ENCODE data around the gene SPAG16.

DNA sequence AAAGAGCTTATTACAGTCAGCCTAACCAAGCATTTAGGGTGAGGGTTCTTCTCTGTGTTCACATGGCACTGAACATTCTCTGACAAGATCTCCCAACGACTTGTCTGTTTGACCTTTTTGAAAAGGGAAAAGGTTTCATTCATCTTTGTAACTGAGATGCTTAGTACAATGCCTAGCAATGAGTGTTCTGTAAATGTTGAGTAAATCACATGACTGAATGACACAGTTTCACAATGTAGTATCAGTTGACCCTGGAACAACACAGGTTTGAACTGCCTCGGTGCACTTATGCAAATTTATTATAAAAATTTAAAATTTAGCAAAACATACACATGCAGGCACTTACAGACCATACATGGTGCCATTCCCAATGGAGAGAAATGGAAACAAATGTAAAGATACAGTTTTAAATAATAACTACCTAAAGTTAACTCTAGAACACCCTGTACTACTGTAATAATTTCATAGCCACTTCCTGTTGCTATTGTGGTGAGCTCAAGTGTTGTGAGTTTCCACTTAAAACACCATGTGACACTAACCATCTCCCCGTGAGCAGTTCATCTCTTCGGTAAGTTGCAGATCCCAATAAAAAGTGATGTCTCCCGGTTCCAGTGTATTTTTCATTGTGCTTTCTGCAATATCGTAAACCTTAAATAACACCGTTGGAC is 1092.5 kb downstream of the SPAG16 start:
- TF ChIP-seq, protein P1, sequence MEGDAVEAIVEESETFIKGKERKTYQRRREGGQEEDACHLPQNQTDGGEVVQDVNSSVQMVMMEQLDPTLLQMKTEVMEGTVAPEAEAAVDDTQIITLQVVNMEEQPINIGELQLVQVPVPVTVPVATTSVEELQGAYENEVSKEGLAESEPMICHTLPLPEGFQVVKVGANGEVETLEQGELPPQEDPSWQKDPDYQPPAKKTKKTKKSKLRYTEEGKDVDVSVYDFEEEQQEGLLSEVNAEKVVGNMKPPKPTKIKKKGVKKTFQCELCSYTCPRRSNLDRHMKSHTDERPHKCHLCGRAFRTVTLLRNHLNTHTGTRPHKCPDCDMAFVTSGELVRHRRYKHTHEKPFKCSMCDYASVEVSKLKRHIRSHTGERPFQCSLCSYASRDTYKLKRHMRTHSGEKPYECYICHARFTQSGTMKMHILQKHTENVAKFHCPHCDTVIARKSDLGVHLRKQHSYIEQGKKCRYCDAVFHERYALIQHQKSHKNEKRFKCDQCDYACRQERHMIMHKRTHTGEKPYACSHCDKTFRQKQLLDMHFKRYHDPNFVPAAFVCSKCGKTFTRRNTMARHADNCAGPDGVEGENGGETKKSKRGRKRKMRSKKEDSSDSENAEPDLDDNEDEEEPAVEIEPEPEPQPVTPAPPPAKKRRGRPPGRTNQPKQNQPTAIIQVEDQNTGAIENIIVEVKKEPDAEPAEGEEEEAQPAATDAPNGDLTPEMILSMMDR (conservative IDR thresholded peaks at IDR 0.05) = no peak
- no peak for TF ChIP-seq ZFX (IDR thresholded peaks at IDR 0.05)
